K562 (cell line): ENCODE data around the gene MAGED4. TPM values are rescaled to one million over a fixed set of nuclear protein-coding genes. Genes with fewer than 3 reads are reported as not detected.
"Not testable (repeated sequence)": the region's sequence is repeated elsewhere in the genome, so short reads cannot be mapped to it uniquely, and the experiment has no call there.

Source experiments
- ATAC-seq: fragments of 200-7000 bp; cut with Tn5 transposase; 3 replicates; pipeline ENCODE4 v1.9.1; 2020; ENCODE audit warnings: moderate library complexity
- BruUV-seq: library from RNA; stranded (reverse); fragments of 400-500 nt; replicated peaks from 2 replicates; lab custom pipeline; 2021; lab: Mats Ljungman, UMichigan
- CTCF ChIA-PET: fragments of 300-600 bp; formaldehyde crosslinking; extraction: SDS; loops from one replicate; lab custom pipeline; 2021; ENCODE audit warnings: low intra/inter-chr PET ratio; lab: Yijun Ruan, JAX
- POLR2A ChIA-PET: fragments of 300-600, 350-650 bp; sonication (Branson Sonifier 250); formaldehyde crosslinking; extraction: SDS; loops from one replicate; lab custom pipeline; 2021; ENCODE audit warnings: antibody characterized with exemption, inconsistent platforms; lab: Yijun Ruan, JAX
- DNase-seq, 4 experiments: peaks; one replicate each; pipeline versions ENCODE4 v3.0.0 to v3.0.0-alpha.2; 2011 to 2018; ENCODE audit warnings: low spot score in 3 of 4, mixed read lengths in 3 of 4; ENCODE audit errors: extremely low read depth in 1 of 4
- FAIRE-seq: peaks from 2 replicates; lab custom pipeline; 2011; peaks lifted over from hg19 to GRCh38; lab: Jason Lieb, UNC
- H2AFZ ChIP-seq: 2 replicates; pipeline ENCODE4 v1.6.0; 2011; ENCODE audit warnings: low read depth, low read length, control low read depth, inconsistent platforms
- H3K27ac ChIP-seq: fragments of 200-600 bp; 3 replicates; pipeline ENCODE4 v1.8.0; 2011; ENCODE audit warnings: low read depth, mild to moderate bottlenecking, control low read depth, inconsistent platforms, low read length, moderate library complexity, mixed read lengths; ENCODE audit errors: extremely low read depth
- H3K27me3 ChIP-seq, 2 experiments: fragments of 300-600 bp in 1 of 2; 2 replicates in 1 of 2; 3 replicates in 1 of 2; pipeline versions ENCODE4 v1.6.0 to v1.8.0; 2011; ENCODE audit warnings: inconsistent platforms in 2 of 2, low read length in 2 of 2, mild to moderate bottlenecking in 1 of 2, mixed read lengths in 1 of 2, moderate library complexity in 1 of 2; ENCODE audit not compliant: control insufficient read depth in 2 of 2, insufficient read depth in 2 of 2
- H3K36me3 ChIP-seq: fragments of 300-600 bp; 3 replicates; pipeline ENCODE4 v1.8.0; 2011; ENCODE audit warnings: mild to moderate bottlenecking, low read length, inconsistent platforms; ENCODE audit not compliant: control insufficient read depth, insufficient read depth
- H3K4me1 ChIP-seq, 2 experiments: fragments of 200-600 bp in 1 of 2; replicated peaks in 1 of 2; 2 replicates in 1 of 2; 3 replicates in 1 of 2; pipeline versions ENCODE4 v1.5.1 to v1.8.0; 2011; ENCODE audit warnings: inconsistent platforms in 2 of 2, low read length in 2 of 2, mild to moderate bottlenecking in 1 of 2, mixed read lengths in 1 of 2, moderate library complexity in 1 of 2; ENCODE audit not compliant: control insufficient read depth in 2 of 2, insufficient read depth in 2 of 2
- H3K4me2 ChIP-seq: 2 replicates; pipeline ENCODE4 v1.6.1; 2011; ENCODE audit warnings: low read length, control low read depth, inconsistent platforms, mixed read lengths; ENCODE audit not compliant: insufficient read depth
- H3K4me3 ChIP-seq: fragments of 200-600 bp; sonication (generic), shearing (Covaris generic); 2 replicates; pipeline ENCODE4 v1.5.1; 2016; ENCODE audit warnings: control low read depth, inconsistent platforms
- H3K79me2 ChIP-seq: fragments of 200-600 bp; 3 replicates; pipeline ENCODE4 v1.8.0; 2011; ENCODE audit warnings: low read length, inconsistent platforms; ENCODE audit not compliant: control insufficient read depth, insufficient read depth
- H3K9ac ChIP-seq, 2 experiments: 2 replicates each; pipeline versions ENCODE4 v1.6.0 to v1.6.1; 2011; ENCODE audit warnings: low read depth in 2 of 2, low read length in 2 of 2, control low read depth in 1 of 2, inconsistent platforms in 1 of 2, mild to moderate bottlenecking in 1 of 2, mixed read lengths in 1 of 2; ENCODE audit not compliant: insufficient read depth in 1 of 2
- H3K9me1 ChIP-seq: one replicate; pipeline ENCODE4 v1.6.0; 2011; ENCODE audit warnings: inconsistent platforms, mild to moderate bottlenecking, low read length, moderate library complexity; ENCODE audit not compliant: control insufficient read depth, insufficient read depth
- H3K9me3 ChIP-seq: replicated peaks from 2 replicates; pipeline ENCODE4 v1.5.1; 2011; ENCODE audit warnings: low read depth, low read length, inconsistent platforms; ENCODE audit not compliant: control insufficient read depth, insufficient read depth
- H4K20me1 ChIP-seq: replicated peaks from 2 replicates; pipeline ENCODE4 v1.6.1; 2011; ENCODE audit warnings: low read length, inconsistent platforms, mixed read lengths; ENCODE audit not compliant: control insufficient read depth, insufficient read depth
- EWSR1 ChIP-seq: fragments of 450-650 bp; IDR thresholded peaks from 2 replicates; pipeline ENCODE4 v1.6.1; 2018; ENCODE audit warnings: borderline replicate concordance, mild to moderate bottlenecking, low read depth, moderate library complexity; ENCODE audit not compliant: partially characterized antibody
- GTF2B ChIP-seq: IDR thresholded peaks from 2 replicates; pipeline ENCODE4 v1.6.1; 2011; ENCODE audit not compliant: insufficient read length; ENCODE audit errors: extremely low read depth
- HDAC2 ChIP-seq: fragments of 450-650 bp; IDR thresholded peaks from 2 replicates; pipeline ENCODE4 v1.6.1; 2016; ENCODE audit warnings: mild to moderate bottlenecking
- STAG1 ChIP-seq: sonication (generic); formaldehyde crosslinking; IDR thresholded peaks from 2 replicates; pipeline ENCODE4 v1.5.0; 2020; ENCODE audit warnings: missing genetic modification reagents, borderline replicate concordance
- STAT6 ChIP-seq: sonication (generic); formaldehyde crosslinking; IDR thresholded peaks from 2 replicates; pipeline ENCODE4 v1.8.1; 2023; ENCODE audit warnings: mild to moderate bottlenecking, missing genetic modification reagents
- ZEB2 ChIP-seq: fragments of 450-650 bp; IDR thresholded peaks from 2 replicates; pipeline ENCODE4 v1.6.1; 2016
- ZFP1 ChIP-seq: fragments of 450-650 bp; formaldehyde crosslinking; IDR thresholded peaks from 2 replicates; pipeline ENCODE4 v1.4.0; 2020; ENCODE audit warnings: mild to moderate bottlenecking, mixed read lengths
- ZNF79 ChIP-seq: fragments of 250-450 bp; sonication (Bioruptor Pico); IDR thresholded peaks from 2 replicates; pipeline ENCODE4 v1.4.0; 2020; ENCODE audit warnings: low read depth, mild to moderate bottlenecking, moderate library complexity
- ZSCAN29 ChIP-seq: fragments of 450-650 bp; IDR thresholded peaks from 2 replicates; pipeline ENCODE4 v1.6.1; 2017
- WGBS: fragments of 100-300 bp; shearing (Covaris generic); methylation state at CpG from one replicate; pipeline ENCODE4 v1.1.6; 2016; ENCODE audit warnings: low coverage, mixed read lengths; ENCODE audit not compliant: insufficient coverage; ENCODE audit errors: missing lambda C conversion rate; 5-methylcytosine and 5-hydroxymethylcytosine counted together
- in situ Hi-C: fragments of 300-500 bp; cut with MboI; formaldehyde crosslinking; loops from 4 replicates; pipeline ENCODE4 v1.15.0; 2018; ENCODE audit warnings: inconsistent platforms, mixed read lengths
- intact Hi-C: fragments of 100-400 bp; cut with micrococcal nuclease; formaldehyde crosslinking; loops from 2 replicates; pipeline ENCODE4 v1.14.2; 2022
- polyA plus RNA-seq, 8 experiments: library from polyadenylated mRNA; depleted of rRNA in 4 of 8; stranded (reverse) in 5 of 8; unstranded in 3 of 8; fragments of >200 nt; fragmentation: Nextera tagmentation in 2 of 8; fragmentation: Illumina TruSeq in 1 of 8; extraction: Ambion mirVana in 2 of 8; extraction: Trizol in 1 of 8; gene quantifications; 2 replicates each; pipeline versions ENCODE4 v1.2.1 to v1.2.3, GENCODE V29; 2011 to 2014; ENCODE audit warnings: inconsistent platforms in 1 of 8, missing spikeins in 1 of 8
- total RNA-seq, 7 experiments: library from RNA; depleted of rRNA in 6 of 7; stranded (reverse); fragments of >200 nt in 6 of 7; fragmentation: Illumina TruSeq in 2 of 7; extraction: Trizol in 2 of 7; gene quantifications; 2 replicates each; pipeline versions ENCODE4 v1.2.1 to v1.2.3, GENCODE V29; 2011 to 2021; ENCODE audit warnings: low replicate concordance in 1 of 7

MAGED4 gene
- total and polyA plus RNA-seq, 9 of the 15 experiments (the other 6 are each of a cell fraction or from before 2014, with no cell fraction given) = not detected

- DNase-seq = no peak
- FAIRE-seq = no peak
- Histone ChIP-seq H3K4me2 (no peak overlapping the region), H4K20me1 (no peaks in the 10 kb centered on the region), H3K9ac (no peak overlapping the region), H3K4me3 (no peak overlapping the region), H3K36me3 (no peaks in the 10 kb centered on the region), H3K9me3 (no peaks in the 10 kb centered on the region), H3K27ac (no peak overlapping the region), H3K79me2 (no peaks in the 10 kb centered on the region), H3K4me1 (no peaks in the 10 kb centered on the region), H3K9me1 (no peaks in the 10 kb centered on the region), H2AFZ (no peak overlapping the region), H3K27me3 (no peaks in the 10 kb centered on the region)
- TF ChIP-seq GTF2B (no peak), EWSR1 (no peak), ZEB2 (no peak), ZSCAN29 (no peak), STAG1 (CRISPR knock-in tag) (no peak), ZNF79 (no peak), ZFP1 (CRISPR knock-in tag) (no peak), STAT6 (CRISPR knock-in tag) (no peak), HDAC2 (no peak)
- intact Hi-C loops = no loop called here
- in situ Hi-C loops = no loop called here
- no TSS peak for BruUV-seq
- CTCF ChIA-PET = no interaction called here
- no peak for ATAC-seq
- POLR2A ChIA-PET = no interaction called here
These were observed 17.8 kb upstream of the MAGED4 start for GRCh38 chrX:52166840-52167239.

DNA sequence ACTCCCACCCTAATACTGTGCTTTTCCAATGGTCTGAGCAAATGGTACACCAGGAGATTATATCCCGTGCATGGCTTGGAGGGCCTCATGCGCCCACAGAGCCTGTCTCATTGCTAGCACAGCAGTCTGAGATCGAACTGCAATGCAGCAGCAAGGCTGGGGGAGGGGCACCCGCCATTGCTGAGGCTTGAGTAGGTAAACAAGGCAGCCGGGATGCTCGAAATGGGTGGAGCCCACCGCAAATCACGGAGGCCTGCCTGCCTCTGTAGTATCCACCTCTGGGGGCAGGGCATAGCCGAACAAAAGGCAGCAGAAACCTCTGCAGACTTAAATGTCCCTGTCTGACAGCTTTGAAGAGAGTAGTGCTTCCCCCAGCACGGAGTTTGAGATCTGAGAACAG is 13.6 kb upstream of the MAGED4 start:
- H3K27me3 ChIP-seq, FAIRE-seq, H3K9me3 ChIP-seq, H2AFZ ChIP-seq, H4K20me1 ChIP-seq, CTCF ChIA-PET, H3K4me1 ChIP-seq, H3K4me2 ChIP-seq, BruUV-seq, DNase-seq, H3K79me2 ChIP-seq, H3K4me3 ChIP-seq, H3K36me3 ChIP-seq, in situ Hi-C loops, H3K9ac ChIP-seq, POLR2A ChIA-PET, H3K27ac ChIP-seq, H3K9me1 ChIP-seq, ATAC-seq, intact Hi-C loops: not testable (repeated sequence)
- 0% methylated on average over 8 of the region's 10 CpGs for WGBS
